Stimulated activated CD4-positive, alpha-beta T cell treated with anti-CD3 and anti-CD28 coated beads, Interleukin-12 subunit alpha, Interleukin-12 subunit beta, amount 100 ng/mL, for 24 hours (primary cell): Measurements from ENCODE around the gene APBA2.
"Not testable (repeated sequence)": the region's sequence is repeated elsewhere in the genome, so short reads cannot be mapped to it uniquely, and the experiment has no call there.

Experiments used
- DNase-seq, 2 experiments: peaks; one replicate each; pipeline ENCODE4 v3.0.0-alpha.2; 2020; ENCODE audit warnings: low read depth in 2 of 2

Gene APBA2

DNA sequence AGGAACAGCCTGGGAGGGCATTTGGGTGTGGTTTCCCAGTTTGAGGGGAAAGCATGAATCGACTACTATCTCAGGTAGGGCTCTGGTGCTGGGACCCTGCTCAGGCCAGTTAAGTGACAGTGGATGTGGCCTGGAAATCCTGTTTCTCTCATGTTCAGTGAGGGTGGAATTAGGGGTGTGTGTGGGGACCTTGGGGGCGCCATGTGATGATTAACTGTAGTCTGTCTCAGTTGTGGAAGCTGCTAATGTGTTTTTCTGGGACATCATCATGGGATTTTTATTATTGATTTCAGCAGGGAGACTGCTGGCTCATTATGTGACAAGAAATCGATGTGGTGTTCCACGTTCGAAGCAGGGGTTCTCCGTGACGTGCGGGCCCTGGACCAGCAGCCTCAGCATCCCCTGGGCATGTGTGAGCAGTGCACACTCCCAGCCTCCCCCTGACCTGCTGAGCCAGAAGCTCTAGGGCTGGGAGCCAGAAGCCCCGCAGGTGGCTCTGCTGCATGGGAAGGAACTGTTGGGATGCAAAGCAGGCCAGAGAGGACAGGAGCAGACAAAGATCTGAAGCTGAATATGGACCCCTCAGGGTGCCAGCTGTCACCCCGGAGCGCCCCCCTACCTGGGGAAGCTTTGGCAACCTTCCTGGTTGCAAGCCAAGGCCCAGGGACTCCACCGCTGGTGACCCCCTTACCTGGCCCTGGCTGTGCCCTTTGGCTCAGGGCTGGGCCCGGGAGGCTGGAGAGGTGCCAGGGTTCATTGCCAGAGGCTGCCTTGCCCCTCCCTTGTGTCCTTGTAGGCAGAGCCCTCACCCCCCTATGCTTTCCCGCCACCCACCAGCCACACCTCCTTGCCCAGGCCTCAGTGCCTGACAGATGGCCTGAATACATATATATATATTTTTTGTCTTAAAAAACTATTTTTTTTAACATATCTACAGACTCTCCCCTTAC is 149.8 kb downstream of the APBA2 start:
- no peak for DNase-seq

DNA sequence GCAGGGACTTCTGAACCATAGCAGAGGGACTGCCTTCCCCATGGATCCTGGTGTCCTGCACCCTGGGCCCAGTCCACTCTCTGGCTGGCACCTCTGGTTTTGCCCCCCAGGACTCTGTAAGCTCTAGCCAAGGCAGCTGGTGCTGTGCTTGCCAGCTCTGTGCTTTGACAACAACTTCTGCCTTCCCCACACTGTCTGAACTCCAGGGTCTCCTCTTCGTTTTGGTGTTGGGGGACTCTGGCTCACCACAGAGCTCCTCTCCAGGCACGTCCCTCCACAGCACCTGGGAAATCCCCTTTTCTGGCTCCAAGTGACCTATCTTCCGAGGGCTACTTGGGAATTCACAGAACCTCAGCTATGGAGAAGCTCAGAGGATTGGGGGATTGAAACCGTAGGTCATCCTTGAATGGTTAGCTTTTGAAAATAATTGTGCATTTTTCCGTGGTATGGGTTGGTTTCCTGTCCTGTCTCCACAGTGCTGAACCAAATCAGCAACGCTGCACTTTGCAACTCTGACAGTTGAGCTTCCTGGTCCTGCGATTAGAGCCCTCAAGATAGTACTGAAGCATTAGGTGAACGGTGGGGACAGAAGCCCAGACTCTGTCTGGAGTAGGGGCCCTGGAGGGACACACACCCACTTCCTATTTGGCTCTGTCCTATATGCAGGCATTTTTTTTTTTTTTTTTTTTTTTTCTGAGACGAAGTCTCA is 152.4 kb downstream of the APBA2 start:
- no peak for DNase-seq

DNA sequence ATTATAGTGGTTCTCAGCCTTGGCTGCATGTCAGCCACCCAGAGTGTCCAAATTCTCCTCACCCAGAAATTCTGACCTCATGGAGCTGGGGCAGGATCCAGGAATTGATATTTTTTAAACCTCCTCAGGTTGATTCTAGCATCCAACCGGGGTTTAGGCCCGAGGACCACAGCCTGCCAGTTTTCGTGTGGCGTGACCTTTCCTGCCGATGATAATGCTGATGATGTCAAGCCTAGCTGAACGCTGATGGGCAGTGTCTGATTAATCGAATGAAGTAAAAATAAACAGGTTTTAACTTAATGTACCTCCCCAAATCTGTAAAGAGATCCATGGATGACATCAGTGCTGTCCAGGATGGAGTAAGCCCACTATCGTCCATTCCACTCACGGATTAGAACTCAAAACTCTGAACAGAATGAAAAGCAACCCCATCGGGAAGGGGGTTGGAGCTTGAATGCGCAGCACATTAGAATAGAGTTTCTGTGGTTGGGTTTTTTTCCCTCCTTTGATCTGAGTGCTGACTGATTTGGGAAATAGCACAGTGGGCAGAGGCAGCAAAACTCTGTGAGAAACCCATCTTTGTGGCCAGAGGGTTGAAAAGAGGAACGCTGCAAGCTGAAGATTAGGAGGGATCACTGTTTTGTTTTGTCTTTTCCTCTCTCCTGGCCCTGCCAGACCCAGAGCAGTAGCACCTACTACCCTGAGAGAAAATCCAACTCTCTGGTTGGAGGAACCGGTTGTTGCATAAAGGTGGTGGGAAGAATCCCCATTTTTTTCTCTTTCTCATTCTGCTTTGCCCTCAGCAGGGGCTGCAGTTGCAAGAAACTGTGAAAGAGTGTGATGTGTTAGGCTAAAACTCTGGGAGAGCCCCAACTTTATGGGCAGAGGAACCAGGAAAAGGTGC is 153.9 kb downstream of the APBA2 start:
- no peak for DNase-seq

DNA sequence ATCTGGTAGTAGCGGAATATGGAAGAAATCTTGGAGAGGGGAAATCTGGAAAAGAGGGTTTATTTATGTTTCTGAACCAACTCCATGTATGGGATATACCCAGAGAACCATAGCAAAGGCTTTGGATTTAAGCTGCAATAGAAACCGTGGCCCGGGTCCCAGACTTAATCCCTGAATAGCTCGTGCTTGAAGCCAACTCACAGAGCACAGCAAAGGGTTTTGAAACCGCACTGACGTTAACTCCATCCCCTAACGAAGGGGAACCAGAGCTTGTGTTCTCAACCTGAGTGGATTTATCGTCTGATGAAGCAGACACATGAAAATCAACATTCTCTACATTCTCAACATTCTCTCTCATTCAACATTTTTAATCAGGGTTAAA is 154.6 kb downstream of the APBA2 start:
- DNase-seq, result no peak

DNA sequence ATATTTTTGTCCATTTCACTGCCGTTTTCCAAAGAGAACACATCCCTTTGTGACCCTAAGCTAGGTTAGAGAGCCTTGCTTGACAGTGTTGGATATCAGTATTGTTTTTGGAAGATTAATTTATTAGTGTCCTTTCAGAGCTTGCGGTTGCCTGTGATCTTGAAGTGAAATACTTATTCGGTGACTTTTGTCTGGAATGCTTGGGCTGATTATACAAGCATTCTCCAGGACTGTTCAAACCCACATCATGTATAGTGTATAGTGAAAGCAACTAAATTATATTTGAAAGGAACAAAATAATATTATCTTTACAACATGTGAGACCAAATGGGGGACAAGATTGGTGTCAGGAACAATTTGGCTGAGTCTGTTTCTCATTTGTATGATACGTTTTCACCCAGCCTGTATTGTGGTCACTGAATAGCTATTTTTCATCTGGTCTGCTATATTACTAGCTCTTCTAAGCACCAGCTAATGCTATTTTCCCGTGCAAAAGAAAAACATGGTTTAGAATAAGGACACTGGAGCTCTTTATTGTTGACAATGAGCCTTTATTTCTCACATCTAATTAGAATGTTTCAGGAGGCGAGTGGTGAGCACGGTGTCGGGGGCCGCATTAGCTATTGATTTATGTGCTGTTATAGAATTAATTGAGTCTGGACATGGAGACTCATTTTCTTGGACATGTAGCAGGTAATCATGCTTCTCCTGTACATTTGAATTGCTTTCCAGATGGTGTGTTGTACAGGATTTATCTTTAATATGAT is 158.1 kb downstream of the APBA2 start:
- no peak for DNase-seq

DNA sequence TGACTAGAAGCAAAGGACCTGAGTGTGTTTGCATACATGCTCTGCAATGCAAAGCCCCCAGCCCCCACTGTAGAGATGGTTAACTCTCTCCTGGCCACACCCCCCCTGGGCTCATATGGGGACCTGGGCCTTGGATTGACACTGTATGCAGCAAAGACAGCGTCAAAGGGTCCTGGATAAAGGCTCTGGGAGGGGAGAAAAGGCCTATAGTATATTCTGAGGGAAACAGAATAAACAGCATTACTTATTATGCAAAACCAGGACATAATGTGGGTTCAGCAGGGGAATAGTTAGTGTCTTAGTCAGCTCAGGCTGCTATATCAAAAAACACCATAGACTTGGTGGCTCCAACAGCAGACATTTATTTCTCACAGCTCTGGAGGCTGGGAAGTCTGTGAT is 158.7 kb downstream of the APBA2 start:
- DNase-seq, result no peak

DNA sequence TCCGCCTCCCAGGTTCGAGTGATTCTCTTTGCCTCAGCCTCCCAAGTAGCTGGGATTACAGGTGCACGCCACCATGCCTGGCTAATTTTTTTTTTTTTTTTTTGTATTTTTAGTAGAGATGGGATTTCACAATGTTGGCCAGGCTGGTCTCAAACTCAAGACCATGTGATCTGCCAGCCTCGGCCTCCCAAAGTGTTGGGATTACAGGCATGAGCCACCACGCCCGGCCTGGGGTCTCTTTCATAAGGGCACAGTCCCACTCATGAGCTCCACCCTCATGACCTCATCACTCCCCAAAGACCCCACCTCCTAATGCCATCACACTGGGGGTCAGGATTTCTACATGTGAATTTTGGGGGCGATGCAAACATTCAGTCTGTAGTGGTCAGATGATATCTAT is 159.4 kb downstream of the APBA2 start:
- not testable (repeated sequence) for DNase-seq

DNA sequence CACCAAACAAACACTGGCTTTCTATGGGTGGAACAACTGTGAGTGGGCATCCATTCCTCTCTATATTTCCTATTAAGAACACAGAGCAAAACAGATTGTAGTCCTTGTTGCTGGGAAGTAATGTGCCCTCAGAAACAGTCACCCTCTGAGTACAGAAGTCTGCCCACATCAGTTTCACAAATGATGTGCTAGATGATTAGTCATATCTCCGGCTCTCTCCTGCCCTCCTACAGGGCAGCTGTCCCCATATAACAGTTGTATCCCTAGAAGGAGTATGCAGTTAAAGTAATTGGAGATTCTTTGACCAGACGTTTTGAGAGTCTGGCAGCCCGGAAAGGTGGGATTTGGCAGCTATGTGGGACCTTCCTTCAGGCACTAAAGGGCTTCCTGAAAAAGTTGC is 159.9 kb downstream of the APBA2 start:
- peak in 1 of 2 experiments; percentile 17 for DNase-seq

DNA sequence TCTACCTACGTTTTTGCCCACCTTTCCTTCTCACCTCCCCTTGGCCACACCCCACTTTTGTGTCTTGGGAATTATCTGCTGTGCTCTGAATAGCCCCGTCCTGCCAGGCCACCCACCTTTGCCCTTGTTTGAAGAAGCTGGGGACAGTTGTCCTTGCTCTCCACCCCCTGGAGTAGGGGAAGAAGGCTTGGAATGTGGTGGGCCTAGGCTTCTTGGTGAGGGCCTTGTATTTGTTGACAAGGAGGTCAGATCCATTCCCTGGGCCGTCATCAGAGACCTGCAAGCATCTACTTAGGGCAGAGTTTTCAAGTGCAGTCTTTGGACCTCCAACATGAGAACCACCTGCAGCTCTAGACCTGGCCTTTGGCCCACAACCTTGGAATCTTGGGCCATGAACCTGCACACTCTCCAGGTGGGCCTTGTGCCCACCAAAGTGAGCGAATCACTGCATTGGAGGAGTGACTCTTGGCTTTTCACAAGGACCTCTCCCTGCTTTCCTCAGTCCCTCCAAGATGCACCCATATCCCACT is 160.6 kb downstream of the APBA2 start:
- no peak for DNase-seq

DNA sequence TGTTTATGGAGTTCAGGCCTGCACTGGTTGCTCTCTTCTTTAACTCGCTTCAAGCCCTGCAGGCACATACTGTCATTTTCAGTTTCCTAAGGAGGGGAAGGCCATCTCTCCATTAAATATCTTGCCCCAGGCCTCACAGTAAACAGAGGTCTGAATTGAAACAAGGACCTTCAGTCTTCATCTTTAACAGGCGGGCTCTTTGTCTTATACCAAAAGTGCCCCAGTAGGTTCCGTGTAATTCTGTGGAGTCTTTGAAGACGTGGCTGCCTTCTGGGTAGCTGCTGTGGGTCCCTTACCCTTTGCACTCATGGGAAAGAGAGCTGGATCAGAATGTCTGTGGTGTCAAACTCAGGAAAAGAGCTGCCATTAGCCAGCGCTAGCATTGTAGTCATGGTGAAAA is 161.2 kb downstream of the APBA2 start:
- DNase-seq, result no peak

DNA sequence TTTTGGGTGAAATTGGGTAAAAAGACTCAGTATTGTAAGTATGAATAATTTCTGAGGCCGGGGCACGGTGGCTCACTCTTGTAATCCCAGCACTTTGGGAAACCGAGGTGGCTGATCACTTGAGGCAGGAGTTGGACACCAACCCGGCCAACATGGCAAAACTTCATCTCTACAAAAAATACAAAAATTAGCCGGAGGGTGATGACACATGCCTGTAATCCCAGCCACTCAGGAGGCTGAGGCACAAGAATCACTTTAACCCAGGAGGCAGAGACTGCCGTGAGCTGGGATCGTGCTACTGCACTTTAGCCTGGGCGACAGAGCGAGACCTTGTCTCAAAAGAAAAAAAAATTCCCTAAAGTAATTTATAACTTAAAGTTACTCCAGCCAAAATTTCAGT is 162.2 kb downstream of the APBA2 start:
- DNase-seq, result no peak

DNA sequence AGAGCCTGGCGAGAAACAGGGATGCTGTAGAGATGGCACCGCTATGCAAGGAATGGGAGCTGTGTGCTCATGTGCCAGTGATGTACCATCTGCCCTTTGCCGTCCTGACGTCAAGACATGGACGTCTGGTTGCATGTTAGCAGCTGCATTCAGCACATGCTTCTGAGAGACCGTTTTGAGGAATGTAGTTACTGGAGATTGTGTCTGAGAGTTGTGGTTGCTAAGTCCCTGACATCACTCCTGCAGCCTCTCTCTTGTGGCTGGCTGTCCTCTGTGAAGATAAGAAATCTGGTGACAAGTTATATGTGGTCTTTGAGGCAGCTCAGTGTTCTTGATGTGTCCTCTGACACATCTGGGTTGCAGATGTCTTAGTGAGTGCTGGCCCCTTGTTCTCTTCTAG is 165.1 kb downstream of the APBA2 start:
- DNase-seq, result no peak

DNA sequence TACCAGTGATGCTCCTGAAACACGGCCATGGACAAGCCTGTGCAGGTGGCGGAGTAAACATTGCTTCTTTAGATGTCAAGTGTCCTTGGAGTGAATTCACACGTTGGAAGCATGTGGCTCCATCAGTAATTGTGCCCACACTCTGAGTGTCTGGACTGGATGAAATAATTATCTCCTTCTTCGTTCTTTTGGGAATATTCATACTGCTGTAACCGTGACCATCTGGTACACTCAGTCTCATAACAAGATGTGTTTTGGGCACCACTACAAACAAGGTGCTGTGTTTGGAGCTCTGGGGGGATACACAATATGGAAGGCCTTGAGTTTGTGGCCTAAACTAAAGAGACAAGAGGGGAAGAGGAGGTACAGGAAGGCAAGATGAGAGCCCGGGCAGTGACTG is 165.6 kb downstream of the APBA2 start:
- DNase-seq, result no peak

DNA sequence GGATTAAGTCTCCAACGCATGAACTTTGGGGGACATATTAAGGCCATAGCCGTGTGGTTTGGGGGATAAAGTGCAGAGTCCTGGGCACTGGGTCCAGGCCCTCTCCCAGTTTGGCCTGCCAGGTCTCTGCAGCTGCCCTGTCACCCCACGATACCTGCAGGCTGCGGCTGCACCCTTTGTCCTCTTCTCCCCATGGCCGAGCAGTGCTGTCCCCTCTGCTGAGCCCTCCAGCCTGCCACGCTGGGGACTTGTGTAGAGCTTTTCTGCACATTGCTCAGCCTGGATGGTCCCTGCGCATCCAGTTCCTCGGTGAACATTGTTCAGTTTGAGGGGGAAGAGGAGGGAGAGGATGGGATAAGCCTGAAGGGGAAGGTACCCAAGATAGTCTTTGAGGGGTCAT is 167.2 kb downstream of the APBA2 start:
- DNase-seq, result no peak

DNA sequence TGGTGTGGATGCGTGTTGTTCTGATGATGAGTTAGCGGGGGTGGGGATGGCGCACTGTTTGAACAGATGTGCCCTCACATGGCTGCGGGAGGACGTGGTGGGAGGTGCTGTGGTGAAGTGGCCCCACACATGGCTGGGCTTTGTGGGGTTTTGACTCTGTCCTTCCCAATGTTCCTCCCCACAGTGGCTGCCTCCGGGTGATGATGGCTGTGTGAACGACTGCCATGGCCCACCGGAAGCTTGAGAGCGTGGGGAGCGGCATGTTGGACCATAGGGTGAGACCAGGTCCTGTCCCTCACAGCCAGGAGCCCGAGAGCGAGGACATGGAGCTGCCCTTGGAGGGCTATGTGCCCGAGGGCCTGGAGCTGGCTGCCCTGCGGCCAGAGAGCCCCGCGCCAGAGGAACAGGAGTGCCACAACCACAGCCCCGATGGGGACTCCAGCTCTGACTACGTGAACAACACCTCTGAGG is 167.9 kb downstream of the APBA2 start:
- DNase-seq, result no peak

DNA sequence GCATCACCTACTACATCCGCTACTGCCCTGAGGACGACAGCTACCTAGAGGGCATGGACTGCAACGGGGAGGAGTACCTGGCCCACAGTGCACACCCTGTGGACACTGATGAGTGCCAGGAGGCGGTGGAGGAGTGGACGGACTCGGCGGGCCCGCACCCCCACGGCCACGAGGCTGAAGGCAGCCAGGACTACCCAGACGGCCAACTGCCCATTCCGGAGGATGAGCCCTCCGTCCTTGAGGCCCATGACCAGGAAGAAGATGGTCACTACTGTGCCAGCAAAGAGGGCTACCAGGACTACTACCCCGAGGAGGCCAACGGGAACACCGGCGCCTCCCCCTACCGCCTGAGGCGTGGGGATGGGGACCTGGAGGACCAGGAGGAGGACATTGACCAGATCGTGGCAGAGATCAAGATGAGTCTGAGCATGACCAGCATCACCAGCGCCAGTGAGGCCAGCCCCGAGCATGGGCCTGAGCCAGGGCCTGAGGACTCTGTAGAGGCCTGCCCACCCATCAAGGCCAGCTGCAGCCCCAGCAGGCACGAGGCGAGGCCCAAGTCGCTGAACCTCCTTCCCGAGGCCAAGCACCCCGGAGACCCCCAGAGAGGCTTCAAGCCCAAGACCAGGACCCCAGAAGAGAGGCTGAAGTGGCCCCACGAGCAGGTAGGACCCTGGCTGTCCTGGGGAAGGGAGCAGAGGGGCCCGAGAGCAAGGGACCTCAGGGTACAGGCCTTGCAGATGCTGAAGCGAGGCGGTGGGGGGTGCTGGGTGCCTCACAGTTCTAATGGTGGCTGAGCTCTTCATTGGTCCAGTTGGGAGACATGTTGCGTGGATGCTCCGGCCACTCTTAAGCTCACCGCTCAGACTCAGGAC is 168.6 kb downstream of the APBA2 start:
- no peak for DNase-seq

DNA sequence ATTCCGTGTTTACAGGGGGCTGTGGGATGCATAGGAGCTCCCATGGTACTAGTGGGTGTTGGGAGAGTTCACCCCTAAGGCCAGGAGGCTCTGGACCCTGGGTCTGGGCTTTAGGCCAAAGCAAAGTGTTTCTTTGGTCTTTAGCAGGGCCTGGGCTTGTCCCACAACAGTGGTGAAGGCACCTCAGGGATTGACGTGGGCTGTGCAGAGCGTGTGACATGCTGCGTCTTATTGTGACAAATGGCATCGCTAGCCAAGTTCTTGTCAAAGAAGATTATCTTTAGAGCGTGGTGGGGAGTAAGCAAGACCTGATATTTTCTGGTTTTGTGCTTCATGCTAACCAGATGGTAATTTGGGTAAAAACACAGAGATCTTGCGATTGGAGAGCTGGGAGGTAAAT is 170.1 kb downstream of the APBA2 start:
- no peak for DNase-seq

DNA sequence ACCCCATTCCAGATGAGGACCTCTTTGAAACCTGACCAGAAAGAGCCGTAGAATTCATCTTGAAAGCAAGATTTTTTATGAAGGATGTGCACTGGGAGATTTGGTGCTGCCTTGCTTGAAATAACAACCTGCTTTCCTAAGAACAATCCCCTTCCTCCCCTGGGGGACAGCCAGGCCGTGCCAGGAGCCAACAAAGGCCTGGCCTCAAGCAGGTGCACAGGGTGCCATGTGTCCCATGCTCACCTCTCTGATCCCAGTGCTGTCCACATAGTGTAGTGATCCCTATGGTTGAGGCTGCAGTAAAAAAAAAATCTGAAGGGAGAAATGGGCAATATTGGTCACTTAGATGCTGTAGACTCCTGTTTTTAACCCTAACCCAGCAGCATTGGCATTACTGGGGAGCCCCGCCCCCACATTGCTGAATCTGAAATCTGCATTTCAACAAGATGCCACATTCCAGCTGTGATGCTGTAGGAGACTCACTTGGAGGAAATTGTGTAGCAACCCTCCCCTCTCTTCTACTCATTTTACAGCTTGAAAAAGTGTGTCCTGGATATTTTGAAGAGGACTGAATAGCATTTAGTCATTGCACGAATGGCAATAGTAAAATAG is 171.2 kb downstream of the APBA2 start:
- DNase-seq, result no peak

DNA sequence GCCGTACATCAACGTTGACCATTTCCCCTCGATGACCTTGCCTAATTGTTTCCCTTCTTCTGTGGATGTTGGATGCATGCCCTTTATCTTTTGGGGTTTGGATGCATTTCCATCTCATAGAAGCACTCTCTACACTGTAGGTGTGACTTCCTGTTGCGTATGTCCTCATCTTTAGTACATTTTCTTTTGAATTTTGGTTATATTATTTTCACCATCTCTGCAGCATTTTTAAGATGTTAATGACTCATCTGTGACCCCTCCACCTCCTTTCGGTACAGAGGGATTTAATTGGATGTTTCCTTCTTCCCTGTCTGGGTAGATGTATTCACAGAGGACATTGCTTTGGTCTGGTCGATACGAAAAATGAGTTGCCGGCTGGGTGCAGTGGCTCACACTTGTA is 172.1 kb downstream of the APBA2 start:
- DNase-seq, result no peak
